SU-DHL-6 (cell line): Measurements from ENCODE around the gene GPAT3.

Experiments used
- EZH2phosphoT487 ChIP-seq: fragments of 200-600 bp; sonication (generic), shearing (Covaris generic); conservative IDR thresholded peaks from 2 replicates; pipeline ENCODE4 v1.6.1; 2018; ENCODE audit warnings: mild to moderate bottlenecking, antibody characterized with exemption, low read length, moderate library complexity, mixed read lengths
- TF ChIP-seq, protein P1 (sequence below): fragments of 200-600 bp; sonication (generic); IDR thresholded peaks from one replicate; pipeline ENCODE4 v1.5.1; 2017; ENCODE audit warnings: antibody characterized with exemption, mild to moderate bottlenecking, low read length, moderate library complexity; ENCODE audit not compliant: insufficient read depth, poor library complexity, severe bottlenecking

- TF ChIP-seq, protein P1, sequence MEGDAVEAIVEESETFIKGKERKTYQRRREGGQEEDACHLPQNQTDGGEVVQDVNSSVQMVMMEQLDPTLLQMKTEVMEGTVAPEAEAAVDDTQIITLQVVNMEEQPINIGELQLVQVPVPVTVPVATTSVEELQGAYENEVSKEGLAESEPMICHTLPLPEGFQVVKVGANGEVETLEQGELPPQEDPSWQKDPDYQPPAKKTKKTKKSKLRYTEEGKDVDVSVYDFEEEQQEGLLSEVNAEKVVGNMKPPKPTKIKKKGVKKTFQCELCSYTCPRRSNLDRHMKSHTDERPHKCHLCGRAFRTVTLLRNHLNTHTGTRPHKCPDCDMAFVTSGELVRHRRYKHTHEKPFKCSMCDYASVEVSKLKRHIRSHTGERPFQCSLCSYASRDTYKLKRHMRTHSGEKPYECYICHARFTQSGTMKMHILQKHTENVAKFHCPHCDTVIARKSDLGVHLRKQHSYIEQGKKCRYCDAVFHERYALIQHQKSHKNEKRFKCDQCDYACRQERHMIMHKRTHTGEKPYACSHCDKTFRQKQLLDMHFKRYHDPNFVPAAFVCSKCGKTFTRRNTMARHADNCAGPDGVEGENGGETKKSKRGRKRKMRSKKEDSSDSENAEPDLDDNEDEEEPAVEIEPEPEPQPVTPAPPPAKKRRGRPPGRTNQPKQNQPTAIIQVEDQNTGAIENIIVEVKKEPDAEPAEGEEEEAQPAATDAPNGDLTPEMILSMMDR: no peak
- no peak for TF ChIP-seq EZH2phosphoT487
Observed at GRCh38 chr4:83503974-83504373, 31.9 kb upstream of the GPAT3 start.
